ENCODE measurements around the gene NFYC.

The NFYC gene

GRCh38 chr1:40732756-40733301, 41.3 kb downstream of the NFYC start:
- no peak overlapping the region for H3K4me3 ChIP-seq (ENCODE audit: low read depth, low read length)
- TF ChIP-seq CTCF (IDR thresholded peaks at IDR 0.05; ENCODE audit: low read depth, low read length): no peak

GRCh38 chr1:40734882-40735628, 43.6 kb downstream of the NFYC start:
- H3K4me3 ChIP-seq (ENCODE audit: low read depth, low read length): no peak overlapping the region
- no peak for TF ChIP-seq CTCF (IDR thresholded peaks at IDR 0.05; ENCODE audit: low read depth, low read length)

- no peak for TF ChIP-seq CTCF (IDR thresholded peaks at IDR 0.05; ENCODE audit: low read depth, low read length)
- no peak overlapping the region for H3K4me3 ChIP-seq (ENCODE audit: low read depth, low read length)
These were observed 44.6 kb downstream of the NFYC start for GRCh38 chr1:40736085-40736531.

- TF ChIP-seq CTCF (IDR thresholded peaks at IDR 0.05; ENCODE audit: low read depth, low read length): no peak
- H3K4me3 ChIP-seq (ENCODE audit: low read depth, low read length): no peak overlapping the region
These were observed 47.3 kb downstream of the NFYC start for GRCh38 chr1:40738831-40739230.

- TF ChIP-seq CTCF (IDR thresholded peaks at IDR 0.05; ENCODE audit: low read depth, low read length): no peak
These were observed 48.0 kb downstream of the NFYC start for GRCh38 chr1:40739455-40740008.

GRCh38 chr1:40740039-40740996, 48.8 kb downstream of the NFYC start:
- no peak for TF ChIP-seq CTCF (IDR thresholded peaks at IDR 0.05; ENCODE audit: low read depth, low read length)

More at GRCh38 chr1:40739455-40740008, 48.0 kb downstream of the NFYC start:
- H3K4me3 ChIP-seq (ENCODE audit: low read depth, low read length): no peak overlapping the region

More at GRCh38 chr1:40740039-40740996, 48.8 kb downstream of the NFYC start:
- no peak overlapping the region for H3K4me3 ChIP-seq (ENCODE audit: low read depth, low read length)

Measured in WI38 (cell line).